B cell (primary cell): ENCODE results near the gene NRG2. TPM values are rescaled to one million over a fixed set of nuclear protein-coding genes. Genes with fewer than 3 reads are reported as not detected.

Experiments
- ATAC-seq: fragments of 200-7000 bp; cut with Tn5 transposase; one replicate; pipeline ENCODE4 v1.10.0; 2021; ENCODE audit warnings: low read depth, mild to moderate bottlenecking, moderate number of reproducible peaks, moderate library complexity
- CTCF ChIA-PET: fragments of 350-600 bp; sonication (Branson Sonifier 250); formaldehyde crosslinking; loops from one replicate; lab custom pipeline; 2021; ENCODE audit warnings: antibody characterized with exemption, inconsistent platforms; lab: Charles Lee
- POLR2A ChIA-PET: fragments of 350-600 bp; sonication (Branson Sonifier 250); formaldehyde crosslinking; loops from one replicate; lab custom pipeline; 2021; ENCODE audit warnings: antibody characterized with exemption; lab: Charles Lee
- DNase-seq: peaks from one replicate; pipeline ENCODE4 v3.0.0; 2013
- H2AFZ ChIP-seq: 2 replicates; pipeline ENCODE4 v1.6.1; 2012; ENCODE audit warnings: mild to moderate bottlenecking, low read depth, low read length; ENCODE audit not compliant: insufficient read depth, poor library complexity, severe bottlenecking
- H3K27ac ChIP-seq, 2 donors: 1 replicate in 1 of 2; 2 replicates in 1 of 2; pipeline ENCODE4 v1.5.1; 2012 to 2013; ENCODE audit warnings: low read length in 2 of 2, mild to moderate bottlenecking in 2 of 2, moderate library complexity in 1 of 2
- H3K27me3 ChIP-seq, 4 experiments: fragments of 200-600 bp in 1 of 4; sonication (generic) in 1 of 4; replicated peaks in 1 of 4; 1 replicate in 2 of 4; 2 replicates in 2 of 4; pipeline versions ENCODE4 v1.6.1 to v1.7.0; 2013 to 2016; ENCODE audit warnings: low read length in 3 of 4, mild to moderate bottlenecking in 2 of 4, mixed read lengths in 1 of 4, moderate library complexity in 1 of 4; ENCODE audit not compliant: insufficient read depth in 4 of 4, control insufficient read depth in 3 of 4; ENCODE audit errors: control extremely low read depth in 1 of 4
- H3K36me3 ChIP-seq, 2 experiments: replicated peaks in 1 of 2; 1 replicate in 1 of 2; 2 replicates in 1 of 2; pipeline versions ENCODE4 v1.6.1 to v1.7.1; 2013; ENCODE audit warnings: low read length in 1 of 2; ENCODE audit not compliant: insufficient read depth in 2 of 2, control insufficient read depth in 1 of 2; ENCODE audit errors: control extremely low read depth in 1 of 2, extremely low read depth in 1 of 2
- H3K4me1 ChIP-seq, 2 donors: fragments of 200-600 bp in 1 of 2; sonication (generic) in 1 of 2; 1 replicate in 1 of 2; 2 replicates in 1 of 2; pipeline versions ENCODE4 v1.5.1 to v1.6.1; 2013 to 2017; ENCODE audit warnings: low read length in 2 of 2; ENCODE audit not compliant: control insufficient read depth in 2 of 2, insufficient read depth in 2 of 2
- H3K4me2 ChIP-seq: replicated peaks from 2 replicates; pipeline ENCODE3; 2012; ENCODE audit warnings: mild to moderate bottlenecking, low read depth, low read length; ENCODE audit not compliant: poor library complexity, severe bottlenecking
- H3K4me3 ChIP-seq, 5 experiments: fragments of 200-600 bp in 1 of 5; sonication (generic) in 1 of 5; 1 replicate in 3 of 5; 2 replicates in 2 of 5; pipeline versions ENCODE4 v1.5.1 to v1.7.0; 2011 to 2016; ENCODE audit warnings: low read length in 4 of 5, mild to moderate bottlenecking in 4 of 5, low read depth in 2 of 5, control low read depth in 1 of 5, moderate library complexity in 1 of 5; ENCODE audit not compliant: insufficient read depth in 1 of 5; ENCODE audit errors: control extremely low read depth in 1 of 5, extremely low read depth in 1 of 5
- H3K79me2 ChIP-seq: fragments of 200-600 bp; sonication (generic); one replicate; pipeline ENCODE4 v1.6.0; 2016; ENCODE audit warnings: low read length; ENCODE audit not compliant: control insufficient read depth, insufficient read depth
- H3K9ac ChIP-seq: fragments of 200-600 bp; sonication (generic); 2 replicates; pipeline ENCODE4 v1.6.1; 2017; ENCODE audit warnings: mild to moderate bottlenecking, low read length, moderate library complexity
- H3K9me3 ChIP-seq, 3 donors: one replicate each; pipeline versions ENCODE4 v1.6.1 to v1.7.1; 2013; ENCODE audit warnings: low read length in 2 of 3; ENCODE audit not compliant: control insufficient read depth in 2 of 3, insufficient read depth in 1 of 3; ENCODE audit errors: control extremely low read depth in 1 of 3
- H4K20me1 ChIP-seq: 2 replicates; pipeline ENCODE4 v1.6.0; 2012; ENCODE audit warnings: mild to moderate bottlenecking, low read length; ENCODE audit not compliant: insufficient read depth, control insufficient read depth, poor library complexity, severe bottlenecking
- H3K27ac Mint-ChIP-seq: one replicate; pipeline ENCODE4 v1.8.0; 2021; ENCODE audit warnings: mixed read lengths
- H3K27me3 Mint-ChIP-seq: one replicate; pipeline ENCODE4 v1.8.0; 2021; ENCODE audit warnings: mixed read lengths
- H3K4me1 Mint-ChIP-seq: one replicate; pipeline ENCODE4 v1.8.0; 2021; ENCODE audit warnings: mixed read lengths
- H3K4me3 Mint-ChIP-seq: one replicate; pipeline ENCODE4 v1.8.0; 2021; ENCODE audit warnings: mixed read lengths
- H3K9me3 Mint-ChIP-seq: one replicate; pipeline ENCODE4 v1.8.0; 2022; ENCODE audit warnings: mixed read lengths; ENCODE audit not compliant: insufficient read depth
- CTCF ChIP-seq: fragments of 200-600 bp; IDR thresholded peaks from one replicate; pipeline ENCODE4 v1.8.0; 2022; ENCODE audit warnings: antibody characterized with exemption, mild to moderate bottlenecking
- EZH2 ChIP-seq: IDR thresholded peaks from 2 replicates; pipeline ENCODE4 v1.6.1; 2012; ENCODE audit warnings: borderline replicate concordance, low read depth, mild to moderate bottlenecking, moderate library complexity, low read length; ENCODE audit not compliant: insufficient read depth, poor library complexity, severe bottlenecking
- WGBS: methylation state at CpG from one replicate; pipeline ENCODE4 v1.1.5; 2013; ENCODE audit warnings: missing lambda C conversion rate; ENCODE audit not compliant: insufficient coverage; 5-methylcytosine and 5-hydroxymethylcytosine counted together
- intact Hi-C: fragments of 100-400 bp; cut with micrococcal nuclease; formaldehyde crosslinking; loops from one replicate; pipeline ENCODE4 v1.10.0; 2022
- polyA plus RNA-seq: library from polyadenylated mRNA; depleted of rRNA; stranded (reverse); fragments of >200 nt; gene quantifications from 2 replicates; pipeline ENCODE4 v1.2.3, GENCODE V29; 2012
- total RNA-seq, 2 donors: library from RNA; stranded (reverse); fragments of 120-200 nt in 1 of 2; gene quantifications; 1 replicate in 1 of 2; 2 replicates in 1 of 2; pipeline versions ENCODE4 v1.2.3 to v1.2.4, GENCODE V29; 2013 to 2022

NRG2 gene
- total and polyA plus RNA-seq, 2 donors (not counting 1 experiment from before 2014, with no cell fraction given) = 0.13 to 0.15 TPM

DNA sequence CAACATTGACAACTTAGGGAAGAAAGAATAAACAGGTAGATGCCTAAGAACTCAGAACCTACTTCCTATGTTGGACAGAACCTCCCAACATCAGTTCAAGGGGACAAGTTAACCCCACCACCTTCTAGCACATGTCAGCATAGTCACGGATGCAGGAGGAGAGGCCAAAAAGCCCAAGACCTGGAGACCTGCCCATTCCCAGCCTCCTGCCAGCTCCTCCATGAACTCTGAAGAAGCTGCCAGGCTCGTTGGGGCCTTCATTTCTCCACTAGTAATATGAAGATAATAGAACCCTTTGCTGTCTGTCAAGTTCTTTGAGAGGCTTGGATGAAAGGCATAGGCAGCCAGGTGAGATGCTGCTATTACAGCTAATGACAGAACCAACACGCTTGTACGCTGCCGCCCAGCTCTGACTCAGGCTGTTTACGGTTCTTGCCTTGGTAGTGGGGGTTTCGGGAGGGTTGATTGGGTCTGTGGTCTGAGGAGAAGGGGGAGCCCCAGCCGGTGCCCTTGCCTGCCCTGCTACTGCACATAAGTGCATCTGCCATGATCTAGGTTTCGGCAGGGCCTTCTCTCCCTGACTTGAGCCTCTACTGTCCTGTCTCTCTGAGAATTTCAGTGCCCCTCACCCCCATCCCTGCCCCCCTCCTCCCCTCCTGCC, 82.2 kb downstream of the NRG2 start:
- ChIA-PET POLR2A (no interaction called here), CTCF (interaction anchor here (1.6 kb wide), 1 partner anchor 8 kb away, joined by 3 read pairs; no protein-coding TSS in a partner anchor)
- Histone ChIP-seq H3K9ac (no peak overlapping the region), H3K4me1 (no peaks in the 10 kb centered on the region), H3K79me2 (no peaks in the 10 kb centered on the region), H4K20me1 (no peaks in the 10 kb centered on the region), H3K4me3 (no peak overlapping the region), H3K4me2 (no peak overlapping the region), H3K27me3 (peaks cover 0 to 7% (median 0%) of the 10 kb centered on the region in 4 experiments), H3K36me3 (no peaks in the 10 kb centered on the region), H3K27ac (no peak overlapping the region), H3K9me3 (no peaks in the 10 kb centered on the region), H2AFZ (no peak overlapping the region)
- WGBS = 85% methylated on average over 7 of the region's 9 CpGs
- H3K4me1 Mint-ChIP-seq = no peaks in the 10 kb centered on the region
- no peak overlapping the region for H3K27ac Mint-ChIP-seq
- no peak overlapping the region for H3K4me3 Mint-ChIP-seq
- H3K27me3 Mint-ChIP-seq = peaks cover 20% of the 10 kb centered on the region
- no peaks in the 10 kb centered on the region for H3K9me3 Mint-ChIP-seq
- intact Hi-C loops = no loop called here
- ATAC-seq (no peak), DNase-seq (no peak)
- TF ChIP-seq EZH2 (no peak), CTCF (no peak)

DNA sequence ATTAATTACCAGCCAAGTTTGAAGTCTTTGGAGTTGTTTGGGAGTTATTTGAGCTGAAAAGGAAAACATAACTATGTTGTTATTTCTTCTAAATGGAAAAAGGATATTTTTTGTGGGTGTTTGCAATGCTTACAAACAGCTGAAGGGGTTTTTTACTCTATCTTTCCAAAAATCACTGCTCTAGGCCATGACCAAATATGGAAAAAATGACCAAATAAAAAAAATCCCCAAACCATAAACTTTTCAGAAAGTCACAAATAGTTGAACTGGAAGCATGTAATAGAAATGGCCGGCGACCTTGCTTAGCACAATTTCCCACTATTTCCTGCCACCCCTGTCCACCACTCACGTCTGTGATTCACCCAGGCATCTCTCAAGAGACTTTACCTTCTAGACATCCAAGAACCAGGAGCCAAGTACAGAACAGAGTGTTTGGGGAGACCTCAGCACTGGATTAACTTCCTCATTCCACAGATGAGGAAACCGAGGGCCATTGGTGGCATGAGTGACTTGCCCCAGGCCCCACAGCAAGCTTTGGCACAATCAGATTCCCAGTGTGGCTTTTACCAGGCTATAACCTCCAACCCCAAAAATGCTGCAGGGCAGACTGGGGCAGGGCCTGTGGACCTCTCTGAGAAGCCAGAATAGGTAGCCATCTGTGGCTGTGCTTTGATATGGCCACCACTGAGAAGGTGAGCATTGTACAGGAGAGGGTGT, 84.5 kb downstream of the NRG2 start:
- H3K4me3 ChIP-seq = no peak overlapping the region
- H3K27me3 ChIP-seq = peaks cover 0 to 12% (median 0%) of the 10 kb centered on the region in 4 experiments
- no peaks in the 10 kb centered on the region for H4K20me1 ChIP-seq
- ATAC-seq = no peak
- H3K4me2 ChIP-seq = no peak overlapping the region
- H3K36me3 ChIP-seq = no peaks in the 10 kb centered on the region
- no peak overlapping the region for H3K9ac ChIP-seq
- peaks cover 0 to 3% (median 0%) of the 10 kb centered on the region in 3 donors for H3K9me3 ChIP-seq
- Mint-ChIP-seq H3K27me3 (peaks cover 32% of the 10 kb centered on the region), H3K4me3 (no peak overlapping the region), H3K27ac (no peak overlapping the region), H3K4me1 (no peaks in the 10 kb centered on the region), H3K9me3 (no peaks in the 10 kb centered on the region)
- POLR2A ChIA-PET = no interaction called here
- intact Hi-C loops = no loop called here
- no peaks in the 10 kb centered on the region for H3K4me1 ChIP-seq
- no peak for TF ChIP-seq EZH2
- TF ChIP-seq CTCF = no peak
- CTCF ChIA-PET = interaction anchor here (0.9 to 1.1 kb wide), 2 partner anchors 10 to 13 kb away, joined by 3 to 4 read pairs; no protein-coding TSS in a partner anchor
- DNase-seq = no peak
- H3K27ac ChIP-seq = no peak overlapping the region
- H3K79me2 ChIP-seq = no peaks in the 10 kb centered on the region
- H2AFZ ChIP-seq = no peak overlapping the region
- 61% methylated on average over 2 of the region's 4 CpGs for WGBS
